B cell (primary cell): ENCODE results near the gene TCF7. TPM values are rescaled to one million over a fixed set of nuclear protein-coding genes. Genes with fewer than 3 reads are reported as not detected.

Experiments used
- ATAC-seq: fragments of 200-7000 bp; cut with Tn5 transposase; one replicate; pipeline ENCODE4 v1.10.0; 2021; ENCODE audit warnings: low read depth, mild to moderate bottlenecking, moderate number of reproducible peaks, moderate library complexity
- CTCF ChIA-PET: fragments of 350-600 bp; sonication (Branson Sonifier 250); formaldehyde crosslinking; loops from one replicate; lab custom pipeline; 2021; ENCODE audit warnings: antibody characterized with exemption, inconsistent platforms; lab: Charles Lee
- POLR2A ChIA-PET: fragments of 350-600 bp; sonication (Branson Sonifier 250); formaldehyde crosslinking; loops from one replicate; lab custom pipeline; 2021; ENCODE audit warnings: antibody characterized with exemption; lab: Charles Lee
- DNase-seq: peaks from one replicate; pipeline ENCODE4 v3.0.0; 2013
- H2AFZ ChIP-seq: 2 replicates; pipeline ENCODE4 v1.6.1; 2012; ENCODE audit warnings: mild to moderate bottlenecking, low read depth, low read length; ENCODE audit not compliant: insufficient read depth, poor library complexity, severe bottlenecking
- H3K27ac ChIP-seq, 2 donors: 1 replicate in 1 of 2; 2 replicates in 1 of 2; pipeline ENCODE4 v1.5.1; 2012 to 2013; ENCODE audit warnings: low read length in 2 of 2, mild to moderate bottlenecking in 2 of 2, moderate library complexity in 1 of 2
- H3K27me3 ChIP-seq, 4 experiments: fragments of 200-600 bp in 1 of 4; sonication (generic) in 1 of 4; replicated peaks in 1 of 4; 1 replicate in 2 of 4; 2 replicates in 2 of 4; pipeline versions ENCODE4 v1.6.1 to v1.7.0; 2013 to 2016; ENCODE audit warnings: low read length in 3 of 4, mild to moderate bottlenecking in 2 of 4, mixed read lengths in 1 of 4, moderate library complexity in 1 of 4; ENCODE audit not compliant: insufficient read depth in 4 of 4, control insufficient read depth in 3 of 4; ENCODE audit errors: control extremely low read depth in 1 of 4
- H3K36me3 ChIP-seq, 2 experiments: replicated peaks in 1 of 2; 1 replicate in 1 of 2; 2 replicates in 1 of 2; pipeline versions ENCODE4 v1.6.1 to v1.7.1; 2013; ENCODE audit warnings: low read length in 1 of 2; ENCODE audit not compliant: insufficient read depth in 2 of 2, control insufficient read depth in 1 of 2; ENCODE audit errors: control extremely low read depth in 1 of 2, extremely low read depth in 1 of 2
- H3K4me1 ChIP-seq, 2 donors: fragments of 200-600 bp in 1 of 2; sonication (generic) in 1 of 2; 1 replicate in 1 of 2; 2 replicates in 1 of 2; pipeline versions ENCODE4 v1.5.1 to v1.6.1; 2013 to 2017; ENCODE audit warnings: low read length in 2 of 2; ENCODE audit not compliant: control insufficient read depth in 2 of 2, insufficient read depth in 2 of 2
- H3K4me2 ChIP-seq: replicated peaks from 2 replicates; pipeline ENCODE3; 2012; ENCODE audit warnings: mild to moderate bottlenecking, low read depth, low read length; ENCODE audit not compliant: poor library complexity, severe bottlenecking
- H3K4me3 ChIP-seq, 5 experiments: fragments of 200-600 bp in 1 of 5; sonication (generic) in 1 of 5; 1 replicate in 3 of 5; 2 replicates in 2 of 5; pipeline versions ENCODE4 v1.5.1 to v1.7.0; 2011 to 2016; ENCODE audit warnings: low read length in 4 of 5, mild to moderate bottlenecking in 4 of 5, low read depth in 2 of 5, control low read depth in 1 of 5, moderate library complexity in 1 of 5; ENCODE audit not compliant: insufficient read depth in 1 of 5; ENCODE audit errors: control extremely low read depth in 1 of 5, extremely low read depth in 1 of 5
- H3K79me2 ChIP-seq: fragments of 200-600 bp; sonication (generic); one replicate; pipeline ENCODE4 v1.6.0; 2016; ENCODE audit warnings: low read length; ENCODE audit not compliant: control insufficient read depth, insufficient read depth
- H3K9ac ChIP-seq: fragments of 200-600 bp; sonication (generic); 2 replicates; pipeline ENCODE4 v1.6.1; 2017; ENCODE audit warnings: mild to moderate bottlenecking, low read length, moderate library complexity
- H3K9me3 ChIP-seq, 3 donors: one replicate each; pipeline versions ENCODE4 v1.6.1 to v1.7.1; 2013; ENCODE audit warnings: low read length in 2 of 3; ENCODE audit not compliant: control insufficient read depth in 2 of 3, insufficient read depth in 1 of 3; ENCODE audit errors: control extremely low read depth in 1 of 3
- H4K20me1 ChIP-seq: 2 replicates; pipeline ENCODE4 v1.6.0; 2012; ENCODE audit warnings: mild to moderate bottlenecking, low read length; ENCODE audit not compliant: insufficient read depth, control insufficient read depth, poor library complexity, severe bottlenecking
- H3K27ac Mint-ChIP-seq: one replicate; pipeline ENCODE4 v1.8.0; 2021; ENCODE audit warnings: mixed read lengths
- H3K27me3 Mint-ChIP-seq: one replicate; pipeline ENCODE4 v1.8.0; 2021; ENCODE audit warnings: mixed read lengths
- H3K4me1 Mint-ChIP-seq: one replicate; pipeline ENCODE4 v1.8.0; 2021; ENCODE audit warnings: mixed read lengths
- H3K4me3 Mint-ChIP-seq: one replicate; pipeline ENCODE4 v1.8.0; 2021; ENCODE audit warnings: mixed read lengths
- H3K9me3 Mint-ChIP-seq: one replicate; pipeline ENCODE4 v1.8.0; 2022; ENCODE audit warnings: mixed read lengths; ENCODE audit not compliant: insufficient read depth
- CTCF ChIP-seq: fragments of 200-600 bp; IDR thresholded peaks from one replicate; pipeline ENCODE4 v1.8.0; 2022; ENCODE audit warnings: antibody characterized with exemption, mild to moderate bottlenecking
- EZH2 ChIP-seq: IDR thresholded peaks from 2 replicates; pipeline ENCODE4 v1.6.1; 2012; ENCODE audit warnings: borderline replicate concordance, low read depth, mild to moderate bottlenecking, moderate library complexity, low read length; ENCODE audit not compliant: insufficient read depth, poor library complexity, severe bottlenecking
- WGBS: methylation state at CpG from one replicate; pipeline ENCODE4 v1.1.5; 2013; ENCODE audit warnings: missing lambda C conversion rate; ENCODE audit not compliant: insufficient coverage; 5-methylcytosine and 5-hydroxymethylcytosine counted together
- intact Hi-C: fragments of 100-400 bp; cut with micrococcal nuclease; formaldehyde crosslinking; loops from one replicate; pipeline ENCODE4 v1.10.0; 2022
- polyA plus RNA-seq: library from polyadenylated mRNA; depleted of rRNA; stranded (reverse); fragments of >200 nt; gene quantifications from 2 replicates; pipeline ENCODE4 v1.2.3, GENCODE V29; 2012
- total RNA-seq, 2 donors: library from RNA; stranded (reverse); fragments of 120-200 nt in 1 of 2; gene quantifications; 1 replicate in 1 of 2; 2 replicates in 1 of 2; pipeline versions ENCODE4 v1.2.3 to v1.2.4, GENCODE V29; 2013 to 2022

The TCF7 gene
- total and polyA plus RNA-seq, 2 donors (not counting 1 experiment from before 2014, with no cell fraction given) = 26.8 to 61.1 TPM

- H3K4me1 Mint-ChIP-seq = no peaks in the 10 kb centered on the region
Observed at GRCh38 chr5:134084570-134084969, 29.9 kb upstream of the TCF7 start.

GRCh38 chr5:134085411-134085810 is 29.1 kb upstream of the TCF7 start:
- no peak overlapping the region for H3K4me2 ChIP-seq
- ChIA-PET CTCF (interaction anchor here (2.9 kb wide), 1 partner anchor 46 kb away, joined by 9 read pairs; no protein-coding TSS in a partner anchor), POLR2A (interaction anchor here (0.6 kb wide), 1 partner anchor 92 kb away, joined by 3 read pairs; no protein-coding TSS in a partner anchor)
- 100% methylated on average over 2 of the region's 6 CpGs for WGBS
- no peak overlapping the region for H3K27ac ChIP-seq
- no peaks in the 10 kb centered on the region for H3K27me3 ChIP-seq
- H4K20me1 ChIP-seq = no peaks in the 10 kb centered on the region
- H2AFZ ChIP-seq = no peak overlapping the region
- TF ChIP-seq EZH2 (no peak), CTCF (no peak)
- H3K36me3 ChIP-seq = no peaks in the 10 kb centered on the region
- H3K9me3 Mint-ChIP-seq = no peaks in the 10 kb centered on the region
- no peak overlapping the region for H3K4me3 ChIP-seq
- peaks cover 5 to 6% of the 10 kb centered on the region in 2 donors for H3K4me1 ChIP-seq
- no peak overlapping the region for H3K27ac Mint-ChIP-seq
- no peaks in the 10 kb centered on the region for H3K79me2 ChIP-seq
- peaks cover 5% of the 10 kb centered on the region for H3K4me1 Mint-ChIP-seq
- no peaks in the 10 kb centered on the region for H3K9me3 ChIP-seq
- H3K9ac ChIP-seq = no peak overlapping the region
- no peak overlapping the region for H3K4me3 Mint-ChIP-seq
- ATAC-seq (no peak), DNase-seq (no peak)
- intact Hi-C loops = no loop called here
- H3K27me3 Mint-ChIP-seq = no peaks in the 10 kb centered on the region

More at GRCh38 chr5:134084570-134084969, 29.9 kb upstream of the TCF7 start:
- H3K9me3 ChIP-seq = no peaks in the 10 kb centered on the region
- POLR2A ChIA-PET = no interaction called here
- 50% methylated on average over 2 of the region's 2 CpGs for WGBS
- no peak for ATAC-seq
- no peaks in the 10 kb centered on the region for H3K4me1 ChIP-seq
- no peak overlapping the region for H3K4me2 ChIP-seq
- Mint-ChIP-seq H3K27me3 (no peaks in the 10 kb centered on the region), H3K27ac (no peak overlapping the region), H3K9me3 (no peaks in the 10 kb centered on the region), H3K4me3 (no peak overlapping the region)
- no peak for TF ChIP-seq EZH2
- CTCF ChIA-PET = interaction anchor here (1.4 to 2.9 kb wide), 2 partner anchors 16 to 45 kb away, joined by 9 read pairs; no protein-coding TSS in a partner anchor
- H3K4me3 ChIP-seq = no peak overlapping the region
- H4K20me1 ChIP-seq = no peaks in the 10 kb centered on the region
- no peak overlapping the region for H3K27ac ChIP-seq
- intact Hi-C loops = no loop called here
- H3K9ac ChIP-seq = no peak overlapping the region
- no peaks in the 10 kb centered on the region for H3K27me3 ChIP-seq
- H3K79me2 ChIP-seq = no peaks in the 10 kb centered on the region
- no peaks in the 10 kb centered on the region for H3K36me3 ChIP-seq
- DNase-seq = no peak
- H2AFZ ChIP-seq = no peak overlapping the region
